ENCODE results near the gene TUBA4A.
"Not testable (repeated sequence)": the region's sequence is repeated elsewhere in the genome, so short reads cannot be mapped to it uniquely, and the experiment has no call there.

The TUBA4A gene

GRCh38 chr2:219253753-219254589 lies at the start of gene TUBA4A:
Gene TUBA4A, minus strand, starts transcription at chr2:219253918. Its CDS starts 60 bp downstream, at chr2:219253858.
- peak; percentile 84 for DNase-seq (ENCODE audit: low read depth)

GRCh38 chr2:219302412-219302968 lies 48.8 kb upstream of the TUBA4A start:
- DNase-seq (ENCODE audit: low read depth) = no peak

- no peak for DNase-seq (ENCODE audit: low read depth)
Observed at GRCh38 chr2:219300022-219300421, 46.3 kb upstream of the TUBA4A start.

- DNase-seq (ENCODE audit: low read depth) = no peak
Observed at GRCh38 chr2:219299372-219299760, 45.6 kb upstream of the TUBA4A start.

- DNase-seq (ENCODE audit: low read depth) = peak; percentile 86
Observed at GRCh38 chr2:219298759-219299371, 45.1 kb upstream of the TUBA4A start.

- DNase-seq (ENCODE audit: low read depth) = no peak
Observed at GRCh38 chr2:219297766-219298456, 44.2 kb upstream of the TUBA4A start.

GRCh38 chr2:219296631-219297391 lies 43.1 kb upstream of the TUBA4A start:
- no peak for DNase-seq (ENCODE audit: low read depth)

GRCh38 chr2:219296142-219296541 lies 42.4 kb upstream of the TUBA4A start:
- DNase-seq (ENCODE audit: low read depth) = no peak

- DNase-seq (ENCODE audit: low read depth) = peak; percentile 70
Observed at GRCh38 chr2:219294356-219295351, 40.9 kb upstream of the TUBA4A start.

GRCh38 chr2:219293736-219294231 lies 40.1 kb upstream of the TUBA4A start:
- no peak for DNase-seq (ENCODE audit: low read depth)

- no peak for DNase-seq (ENCODE audit: low read depth)
Observed at GRCh38 chr2:219292616-219293015, 38.9 kb upstream of the TUBA4A start.

- no peak for DNase-seq (ENCODE audit: low read depth)
Observed at GRCh38 chr2:219291910-219292490, 38.3 kb upstream of the TUBA4A start.

- DNase-seq (ENCODE audit: low read depth) = no peak
Observed at GRCh38 chr2:219291394-219291793, 37.7 kb upstream of the TUBA4A start.

- DNase-seq (ENCODE audit: low read depth) = no peak
Observed at GRCh38 chr2:219290381-219291171, 36.9 kb upstream of the TUBA4A start.

- DNase-seq (ENCODE audit: low read depth) = no peak
Observed at GRCh38 chr2:219289537-219290361, 36.0 kb upstream of the TUBA4A start.

GRCh38 chr2:219289195-219289536 lies 35.4 kb upstream of the TUBA4A start:
- no peak for DNase-seq (ENCODE audit: low read depth)

GRCh38 chr2:219287580-219288265 lies 34.0 kb upstream of the TUBA4A start:
- no peak for DNase-seq (ENCODE audit: low read depth)

GRCh38 chr2:219287116-219287440 lies 33.4 kb upstream of the TUBA4A start:
- not testable (repeated sequence) for DNase-seq (ENCODE audit: low read depth)

Measured in stimulated activated CD8-positive, alpha-beta memory T cell treated with anti-CD3 and anti-CD28 coated beads, Interleukin-15, amount 100 ng/mL, for 1 hour (primary cell).